HepG2 (cell line): ENCODE results near the gene FRMD1.

Experiments
- EZH2 ChIP-seq: conservative IDR thresholded peaks from 2 replicates; pipeline ENCODE4 v1.6.1; 2012; ENCODE audit warnings: mild to moderate bottlenecking, low read depth, low read length, moderate library complexity
- GABPA ChIP-seq, 2 experiments: IDR thresholded peaks; 2 replicates each; pipeline ENCODE4 v1.6.1; 2011 to 2016; ENCODE audit warnings: low read depth in 2 of 2, low read length in 1 of 2, missing biosample characterization in 1 of 2, missing genetic modification characterization in 1 of 2
- KDM2A ChIP-seq: sonication (generic); formaldehyde crosslinking; IDR thresholded peaks from 2 replicates; pipeline ENCODE4 v1.4.0; 2020; ENCODE audit warnings: low read depth, missing genetic modification reagents, borderline replicate concordance
- NBN ChIP-seq: fragments of 450-650 bp; conservative IDR thresholded peaks from 2 replicates; pipeline ENCODE4 v1.6.1; 2017
- RBM39 ChIP-seq: fragments of 200-400 bp; formaldehyde crosslinking; IDR thresholded peaks from one replicate; pipeline ENCODE4 v1.6.1; 2018; ENCODE audit warnings: antibody characterized with exemption, mild to moderate bottlenecking, low read depth, low read length; ENCODE audit not compliant: poor library complexity, severe bottlenecking
- TBP ChIP-seq: sonication (generic); formaldehyde crosslinking; IDR thresholded peaks from 2 replicates; pipeline ENCODE4 v1.5.0; 2020; ENCODE audit warnings: missing genetic modification reagents
- TEAD2 ChIP-seq: sonication (generic); formaldehyde crosslinking; IDR thresholded peaks from 2 replicates; pipeline ENCODE4 v1.9.0; 2021; ENCODE audit warnings: missing genetic modification reagents
- THAP9 ChIP-seq: sonication (generic); formaldehyde crosslinking; IDR thresholded peaks from 2 replicates; pipeline ENCODE4; 2020; ENCODE audit warnings: missing genetic modification reagents, mild to moderate bottlenecking, borderline replicate concordance
- ZNF232 ChIP-seq: sonication (generic); formaldehyde crosslinking; IDR thresholded peaks from 2 replicates; pipeline ENCODE4 v1.4.0; 2020; ENCODE audit warnings: missing genetic modification reagents, borderline replicate concordance
- ZNF777 ChIP-seq: sonication (generic); formaldehyde crosslinking; IDR thresholded peaks from 2 replicates; pipeline ENCODE4 v1.4.0; 2020; ENCODE audit warnings: missing genetic modification reagents
- TF ChIP-seq, protein P1 (sequence below): sonication (generic); formaldehyde crosslinking; IDR thresholded peaks from 2 replicates; pipeline ENCODE4 v1.5.0; 2020; ENCODE audit warnings: mild to moderate bottlenecking, missing genetic modification reagents, moderate library complexity
- TF ChIP-seq, protein P2 (sequence below): sonication (generic); formaldehyde crosslinking; IDR thresholded peaks from 2 replicates; pipeline ENCODE4 v1.4.0; 2020; ENCODE audit warnings: missing genetic modification reagents
- TF ChIP-seq, protein P3 (sequence below): sonication (generic); formaldehyde crosslinking; IDR thresholded peaks from 2 replicates; pipeline ENCODE4 v1.8.0; 2022; ENCODE audit warnings: missing genetic modification reagents, mild to moderate bottlenecking, borderline replicate concordance

- no peak for TF ChIP-seq NBN
- TF ChIP-seq ZNF232 = no peak
- no peak for TF ChIP-seq EZH2
- TF ChIP-seq, protein P1, sequence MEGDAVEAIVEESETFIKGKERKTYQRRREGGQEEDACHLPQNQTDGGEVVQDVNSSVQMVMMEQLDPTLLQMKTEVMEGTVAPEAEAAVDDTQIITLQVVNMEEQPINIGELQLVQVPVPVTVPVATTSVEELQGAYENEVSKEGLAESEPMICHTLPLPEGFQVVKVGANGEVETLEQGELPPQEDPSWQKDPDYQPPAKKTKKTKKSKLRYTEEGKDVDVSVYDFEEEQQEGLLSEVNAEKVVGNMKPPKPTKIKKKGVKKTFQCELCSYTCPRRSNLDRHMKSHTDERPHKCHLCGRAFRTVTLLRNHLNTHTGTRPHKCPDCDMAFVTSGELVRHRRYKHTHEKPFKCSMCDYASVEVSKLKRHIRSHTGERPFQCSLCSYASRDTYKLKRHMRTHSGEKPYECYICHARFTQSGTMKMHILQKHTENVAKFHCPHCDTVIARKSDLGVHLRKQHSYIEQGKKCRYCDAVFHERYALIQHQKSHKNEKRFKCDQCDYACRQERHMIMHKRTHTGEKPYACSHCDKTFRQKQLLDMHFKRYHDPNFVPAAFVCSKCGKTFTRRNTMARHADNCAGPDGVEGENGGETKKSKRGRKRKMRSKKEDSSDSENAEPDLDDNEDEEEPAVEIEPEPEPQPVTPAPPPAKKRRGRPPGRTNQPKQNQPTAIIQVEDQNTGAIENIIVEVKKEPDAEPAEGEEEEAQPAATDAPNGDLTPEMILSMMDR = no peak
- no peak for TF ChIP-seq ZNF777 (CRISPR knock-in tag)
- TF ChIP-seq THAP9 = no peak
- TF ChIP-seq TEAD2 (CRISPR knock-in tag) = no peak
- no peak for TF ChIP-seq TBP (CRISPR knock-in tag)
- TF ChIP-seq GABPA (IDR thresholded peaks at IDR 0.05; ENCODE audit: low read depth, low read length) = no peak
- no peak for TF ChIP-seq GABPA (CRISPR knock-in tag; IDR thresholded peaks at IDR 0.05; ENCODE audit: low read depth)
- TF ChIP-seq, protein P2, sequence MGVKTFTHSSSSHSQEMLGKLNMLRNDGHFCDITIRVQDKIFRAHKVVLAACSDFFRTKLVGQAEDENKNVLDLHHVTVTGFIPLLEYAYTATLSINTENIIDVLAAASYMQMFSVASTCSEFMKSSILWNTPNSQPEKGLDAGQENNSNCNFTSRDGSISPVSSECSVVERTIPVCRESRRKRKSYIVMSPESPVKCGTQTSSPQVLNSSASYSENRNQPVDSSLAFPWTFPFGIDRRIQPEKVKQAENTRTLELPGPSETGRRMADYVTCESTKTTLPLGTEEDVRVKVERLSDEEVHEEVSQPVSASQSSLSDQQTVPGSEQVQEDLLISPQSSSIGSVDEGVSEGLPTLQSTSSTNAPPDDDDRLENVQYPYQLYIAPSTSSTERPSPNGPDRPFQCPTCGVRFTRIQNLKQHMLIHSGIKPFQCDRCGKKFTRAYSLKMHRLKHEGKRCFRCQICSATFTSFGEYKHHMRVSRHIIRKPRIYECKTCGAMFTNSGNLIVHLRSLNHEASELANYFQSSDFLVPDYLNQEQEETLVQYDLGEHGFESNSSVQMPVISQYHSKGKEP (CRISPR knock-in tag) = no peak
- TF ChIP-seq, protein P3, sequence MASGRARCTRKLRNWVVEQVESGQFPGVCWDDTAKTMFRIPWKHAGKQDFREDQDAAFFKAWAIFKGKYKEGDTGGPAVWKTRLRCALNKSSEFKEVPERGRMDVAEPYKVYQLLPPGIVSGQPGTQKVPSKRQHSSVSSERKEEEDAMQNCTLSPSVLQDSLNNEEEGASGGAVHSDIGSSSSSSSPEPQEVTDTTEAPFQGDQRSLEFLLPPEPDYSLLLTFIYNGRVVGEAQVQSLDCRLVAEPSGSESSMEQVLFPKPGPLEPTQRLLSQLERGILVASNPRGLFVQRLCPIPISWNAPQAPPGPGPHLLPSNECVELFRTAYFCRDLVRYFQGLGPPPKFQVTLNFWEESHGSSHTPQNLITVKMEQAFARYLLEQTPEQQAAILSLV (CRISPR knock-in tag) = no peak
- TF ChIP-seq RBM39 = no peak
- TF ChIP-seq KDM2A (CRISPR knock-in tag) = no peak
Measured at GRCh38 chr6:168103050-168103830, 24.2 kb upstream of the FRMD1 start.
